Measurements from ENCODE around the gene USP2. TPM values are rescaled to one million over a fixed set of nuclear protein-coding genes. Genes with fewer than 3 reads are reported as not detected.

USP2 gene
- polyA plus RNA-seq, 5 donors, result 2.0 to 6.2 (median 3.8) TPM

DNA sequence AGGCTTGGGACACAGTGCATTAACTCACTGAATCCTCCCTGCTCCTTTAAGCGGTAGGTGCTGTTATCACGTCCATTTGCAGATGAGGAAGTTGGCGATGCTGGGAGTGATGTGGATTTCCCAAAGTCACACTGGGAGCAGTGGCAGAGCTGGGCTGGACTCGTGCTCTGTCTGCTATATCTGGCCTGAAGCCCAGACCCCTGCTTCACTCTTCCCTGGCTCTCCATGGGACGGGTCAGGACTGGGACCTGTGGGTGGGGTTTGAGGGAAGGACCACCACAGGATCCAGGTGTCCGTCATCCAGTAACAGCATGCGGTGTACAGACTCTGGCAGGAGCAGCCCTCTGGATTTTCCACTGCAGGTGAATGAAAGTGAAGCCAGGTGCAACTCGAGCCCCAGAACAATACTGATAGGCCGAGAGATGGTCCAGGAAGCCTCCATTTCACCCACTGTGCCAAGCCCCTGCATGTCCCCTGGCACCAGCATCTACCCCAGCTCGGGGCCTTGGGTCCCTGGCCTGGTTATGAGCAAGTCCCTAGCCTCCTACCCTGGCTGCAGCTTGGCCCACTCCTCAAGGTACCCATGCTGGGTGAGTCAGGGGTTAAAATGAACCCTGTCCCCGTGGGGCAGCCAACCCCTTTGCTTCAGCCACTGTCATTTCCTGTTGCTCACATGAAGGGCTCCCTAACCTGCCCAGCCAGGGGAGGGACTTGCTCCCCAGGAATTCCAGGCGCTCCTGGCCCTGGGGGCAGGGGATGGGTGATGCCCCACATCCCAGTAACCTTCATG is 4.2 kb downstream of the USP2 start:
- DNase-seq, result no peak

DNA sequence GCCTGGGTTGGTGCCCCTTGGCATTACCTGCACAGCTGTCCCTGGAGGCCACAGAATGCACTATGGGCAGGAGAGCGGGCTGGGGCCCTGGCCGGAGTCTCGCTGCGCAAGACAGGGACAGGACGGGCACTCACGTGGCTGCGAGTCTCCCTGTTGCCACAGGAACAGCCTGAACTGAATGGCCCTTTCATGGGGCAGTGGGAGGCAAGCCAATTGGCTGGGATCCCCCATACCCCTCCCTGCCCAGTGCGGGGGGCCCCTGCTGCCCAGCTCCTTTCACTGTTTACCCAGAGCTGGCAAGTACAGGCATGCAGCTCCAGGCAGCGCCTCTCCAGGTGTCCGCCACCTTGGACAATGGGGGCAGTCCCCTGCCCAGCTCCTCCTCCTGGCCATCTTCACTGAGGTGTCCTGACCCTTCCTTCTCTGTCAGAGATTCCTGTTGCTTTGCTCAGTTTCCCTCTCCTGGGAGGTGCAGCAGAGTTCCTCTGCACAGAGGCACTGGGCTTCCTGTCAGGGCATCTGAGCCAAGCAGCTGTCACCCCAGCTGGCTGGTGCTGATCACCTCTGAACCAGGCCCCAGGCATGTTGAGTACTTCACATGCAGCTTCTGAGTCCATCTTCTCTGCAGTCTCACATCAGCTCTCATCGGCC is 5.2 kb downstream of the USP2 start:
- DNase-seq, result peak in 1 of 2 donors; percentile 58

DNA sequence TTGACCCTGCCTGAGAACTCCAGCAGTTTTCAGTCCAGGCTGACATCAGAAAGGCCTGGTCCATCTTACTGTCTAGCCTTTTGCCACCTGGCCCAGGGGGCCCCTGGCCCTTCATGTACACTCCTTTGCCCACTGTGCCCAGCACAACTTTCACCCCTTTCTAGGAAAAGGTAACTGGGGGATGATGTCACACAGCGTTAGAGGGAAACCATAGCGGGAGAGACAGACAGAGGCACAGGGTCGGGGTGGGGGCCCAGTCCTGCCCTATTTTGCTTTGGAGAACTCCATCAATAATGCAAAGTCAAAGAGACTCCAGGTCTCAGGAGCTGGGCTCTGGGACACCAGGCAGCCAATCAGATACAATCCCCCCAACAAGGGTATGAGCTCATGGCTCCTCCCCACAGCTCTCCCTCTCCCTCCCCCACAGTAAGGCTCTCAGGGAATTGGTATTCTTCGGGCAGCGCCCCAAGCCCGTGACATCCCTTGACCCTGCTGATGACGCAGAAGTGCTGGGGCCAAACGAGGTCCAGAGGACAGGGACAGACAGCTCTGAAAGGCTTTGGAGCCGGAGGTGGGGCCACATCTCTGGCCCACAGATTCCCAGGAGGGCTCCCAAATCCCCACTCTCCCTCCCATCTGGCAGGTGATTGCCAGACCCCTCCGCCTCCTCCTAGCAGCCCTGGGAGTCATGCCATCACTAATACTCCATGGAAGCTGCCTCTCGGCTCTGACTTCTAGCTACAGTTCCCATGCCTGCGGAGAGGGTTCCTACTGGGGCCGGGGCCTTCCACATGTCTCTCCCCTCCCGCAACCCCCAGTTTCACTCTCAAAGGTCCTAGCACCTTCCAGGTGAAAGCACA is 5.9 kb downstream of the USP2 start:
- DNase-seq, result no peak

DNA sequence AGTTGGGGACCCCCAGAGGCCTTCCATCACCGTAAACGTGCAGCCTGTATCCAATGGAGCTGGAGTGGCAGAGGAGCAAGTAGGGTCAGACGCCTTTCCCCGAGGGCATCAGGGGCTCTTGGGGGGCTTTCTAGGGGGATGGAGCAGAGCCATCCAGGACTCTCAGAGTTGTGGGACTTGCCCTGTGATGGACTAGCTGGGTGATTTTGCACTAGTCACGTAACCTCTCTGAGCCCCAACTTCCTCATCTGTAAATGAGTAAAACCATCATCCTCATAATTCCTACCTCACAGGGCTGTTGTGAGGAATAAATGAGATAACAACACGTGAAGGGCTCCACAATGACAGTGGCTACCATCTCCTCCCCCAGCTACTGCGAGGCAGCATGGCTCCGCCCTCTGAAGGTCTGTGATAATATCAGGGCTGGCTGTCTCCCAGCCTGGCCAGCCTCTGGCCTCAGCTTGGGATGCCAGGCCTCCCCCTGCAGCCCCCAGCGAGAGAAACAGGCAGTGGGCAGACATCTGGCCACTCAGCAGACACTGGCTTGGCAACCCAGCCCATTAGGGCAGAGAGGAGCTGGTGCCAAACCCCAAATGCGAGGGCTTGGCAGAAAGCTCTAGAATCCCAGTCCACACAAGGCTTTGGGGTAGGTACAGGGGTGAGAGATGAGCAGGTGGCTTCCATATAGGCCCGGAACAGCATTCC is 6.7 kb downstream of the USP2 start:
- DNase-seq, result no peak

DNA sequence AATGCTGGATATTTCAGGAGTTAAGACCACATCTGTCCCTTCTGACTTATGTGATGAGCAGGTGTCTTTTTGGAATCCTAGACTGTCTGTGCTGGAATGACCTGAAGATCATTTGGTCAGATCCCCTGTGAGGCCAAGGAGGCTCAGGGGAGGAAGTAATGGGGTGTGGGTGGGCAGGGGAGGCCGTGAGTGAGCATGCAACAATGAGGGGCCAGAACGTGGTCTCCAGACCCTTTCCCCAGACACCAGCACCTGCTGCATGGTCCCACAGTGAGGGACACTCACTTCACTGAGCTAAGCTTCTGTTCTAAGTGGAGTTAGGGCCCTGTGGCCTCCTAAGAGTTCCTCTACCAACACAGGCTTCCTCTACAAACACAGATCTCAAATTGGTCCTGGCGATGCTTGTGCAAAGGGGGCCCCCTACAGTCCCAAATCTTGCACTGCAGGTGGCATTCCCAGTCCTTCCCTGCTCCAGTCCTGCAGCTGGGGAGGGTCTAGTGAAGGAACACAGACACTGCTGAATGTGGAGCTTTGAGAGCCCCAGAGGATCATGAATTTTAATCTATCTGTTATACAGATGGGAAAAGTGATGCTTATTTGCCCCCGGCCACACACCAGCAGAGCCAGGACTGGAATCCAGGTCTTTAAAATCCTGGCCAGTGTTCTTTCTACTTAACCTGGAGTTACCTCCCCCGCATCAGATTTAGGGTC is 7.4 kb downstream of the USP2 start:
- no peak for DNase-seq

DNA sequence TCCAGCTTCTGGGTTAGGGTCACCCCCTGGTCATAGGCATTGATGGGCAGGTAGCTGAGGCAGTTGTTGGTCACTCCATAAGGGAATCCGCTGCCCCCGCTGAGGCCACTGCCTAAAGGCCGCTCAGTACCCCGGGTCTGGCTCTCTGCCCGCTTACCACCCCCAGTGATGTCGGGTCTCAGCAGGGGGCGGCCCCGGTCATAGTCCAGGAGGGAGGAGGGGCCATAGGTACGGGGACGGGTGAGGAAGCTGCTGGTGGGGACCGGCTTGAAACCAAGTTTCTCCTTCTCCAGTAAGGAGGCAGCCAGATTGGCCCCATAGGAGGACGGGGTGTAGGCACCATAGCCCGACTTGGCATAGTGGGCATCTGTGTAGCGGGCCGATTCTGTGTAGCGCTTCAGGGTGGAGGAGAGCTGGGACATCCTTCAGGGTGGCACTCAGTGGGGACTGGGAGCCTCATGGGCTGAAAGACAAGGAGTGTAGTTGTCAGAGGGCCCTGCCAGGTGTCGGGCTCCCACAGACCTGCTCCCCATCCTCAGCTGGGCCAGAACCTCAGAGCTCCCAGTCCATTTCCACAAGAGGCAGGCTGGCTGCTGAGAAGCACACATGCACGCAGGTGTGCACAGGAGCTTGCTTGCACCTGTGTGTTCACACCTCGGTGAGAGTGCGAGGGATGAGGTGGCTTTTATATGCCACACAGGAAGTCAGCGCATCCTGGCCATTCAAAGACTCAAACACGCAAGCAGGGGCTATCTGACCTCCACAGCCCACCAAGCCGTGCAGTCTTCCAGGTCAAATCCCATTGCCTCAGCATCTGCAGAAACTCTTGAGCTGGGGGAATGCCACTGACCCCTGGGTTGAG is 8.2 kb downstream of the USP2 start:
- no peak for DNase-seq

DNA sequence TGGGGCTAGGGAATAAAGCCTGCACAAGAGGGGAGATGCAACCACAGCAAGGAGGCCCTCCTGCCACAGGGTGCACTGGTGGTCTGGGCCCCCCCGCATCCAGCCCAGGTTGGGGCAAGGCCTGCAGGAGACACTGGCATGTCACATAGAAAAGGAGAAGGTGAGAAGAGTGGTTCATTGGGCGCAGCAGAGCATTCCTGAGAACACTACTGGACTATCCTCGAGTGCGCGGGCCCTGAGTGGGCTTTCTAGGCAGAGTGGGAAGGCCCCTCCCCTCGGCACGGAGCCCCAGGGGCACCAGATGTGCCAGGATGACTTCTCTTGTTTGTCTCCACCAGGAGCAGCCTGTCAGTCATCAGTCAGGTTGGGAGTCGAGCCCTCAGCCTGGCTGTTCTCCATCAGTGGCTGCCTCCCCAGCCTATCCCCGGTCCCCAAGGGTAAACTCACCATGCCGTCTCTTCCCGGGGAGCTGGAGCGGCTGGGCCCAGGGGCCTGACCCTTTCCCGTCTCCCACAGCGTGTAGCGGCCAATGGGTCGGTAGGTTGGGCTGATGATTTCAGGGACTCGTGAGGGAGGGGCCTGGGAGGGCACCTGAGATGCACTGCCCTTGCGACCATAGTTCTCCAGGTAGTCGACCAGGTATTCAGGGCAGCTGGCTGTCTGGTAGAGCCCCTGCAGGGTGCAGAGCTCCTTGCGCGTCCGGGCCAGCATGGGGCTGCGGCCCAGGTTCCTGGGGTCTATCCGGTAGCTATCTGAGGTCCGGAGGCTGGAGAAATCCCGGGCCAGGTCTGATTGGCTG is 9.0 kb downstream of the USP2 start:
- DNase-seq, result no peak

DNA sequence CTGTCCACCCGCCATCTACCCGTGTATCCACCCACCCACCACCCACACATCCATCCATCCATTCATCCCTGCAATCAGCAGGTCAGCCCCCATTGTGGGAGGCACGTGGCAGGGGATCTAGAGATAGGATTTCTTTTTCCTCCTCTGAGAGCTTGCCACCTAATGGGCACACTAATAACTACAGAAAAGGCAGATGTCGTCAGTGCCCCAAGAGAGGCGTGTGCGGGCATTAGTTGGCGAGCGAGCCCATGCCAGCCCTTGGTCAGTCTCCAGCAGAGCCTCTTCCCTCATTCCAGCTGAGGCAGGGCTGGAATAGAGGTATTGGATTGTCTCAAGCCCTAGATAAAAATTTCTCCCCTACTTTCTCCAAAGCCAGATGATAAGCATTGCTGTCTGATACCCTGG is 9.7 kb downstream of the USP2 start:
- DNase-seq, result no peak

DNA sequence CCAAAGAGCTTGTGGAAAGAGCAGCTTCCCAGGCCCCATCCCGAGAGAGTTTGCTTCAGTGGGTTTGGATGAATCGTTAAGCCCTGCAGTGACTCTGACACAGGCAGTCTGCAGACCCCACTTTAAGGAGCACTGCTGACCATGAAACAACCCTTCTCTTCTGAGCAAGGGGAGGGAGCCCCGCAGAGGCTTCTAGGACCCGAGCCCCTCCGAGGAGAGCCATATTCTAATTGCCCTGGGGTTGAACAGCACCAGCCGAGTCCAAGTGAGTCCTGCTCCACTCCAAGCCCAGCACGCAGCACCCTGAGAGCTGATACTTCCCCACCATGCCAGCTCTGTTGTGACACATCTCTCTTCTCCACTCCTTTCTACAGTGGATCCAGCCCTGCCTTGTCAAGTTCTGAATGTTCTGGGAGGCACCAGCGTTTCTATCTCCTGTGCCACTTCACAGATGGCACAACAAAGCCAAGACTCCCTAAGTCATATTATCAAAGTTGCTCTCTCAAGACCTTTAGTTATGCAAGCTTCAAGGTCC is 10.4 kb downstream of the USP2 start:
- DNase-seq, result no peak

DNA sequence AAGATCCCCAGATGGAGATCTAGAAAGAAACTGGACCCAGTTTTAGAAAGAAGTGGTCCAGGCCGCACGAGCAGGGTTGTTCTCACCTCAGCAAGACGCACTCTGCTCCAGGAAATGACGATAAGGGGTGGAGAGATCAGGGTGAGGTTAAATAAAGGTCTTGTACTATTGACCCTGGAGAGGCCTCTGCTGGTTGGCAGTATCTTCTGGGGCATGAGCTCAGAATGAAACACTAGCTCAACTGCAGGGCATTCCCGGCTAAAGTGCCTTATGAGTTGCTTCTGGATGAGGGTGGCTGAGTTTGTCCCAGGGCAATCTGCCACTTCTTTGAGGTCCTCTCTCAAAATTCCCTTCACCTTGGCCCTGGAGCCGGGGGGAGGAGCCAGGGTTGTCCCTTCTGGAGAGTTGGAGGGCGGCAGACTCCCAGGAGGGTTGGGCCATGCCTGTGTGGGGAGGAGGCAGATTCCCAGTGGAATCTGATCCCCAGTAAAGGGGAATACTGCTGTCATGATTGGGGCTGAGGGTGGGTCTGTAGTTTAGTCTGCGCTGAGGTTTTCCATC is 10.9 kb downstream of the USP2 start:
- DNase-seq, result no peak

DNA sequence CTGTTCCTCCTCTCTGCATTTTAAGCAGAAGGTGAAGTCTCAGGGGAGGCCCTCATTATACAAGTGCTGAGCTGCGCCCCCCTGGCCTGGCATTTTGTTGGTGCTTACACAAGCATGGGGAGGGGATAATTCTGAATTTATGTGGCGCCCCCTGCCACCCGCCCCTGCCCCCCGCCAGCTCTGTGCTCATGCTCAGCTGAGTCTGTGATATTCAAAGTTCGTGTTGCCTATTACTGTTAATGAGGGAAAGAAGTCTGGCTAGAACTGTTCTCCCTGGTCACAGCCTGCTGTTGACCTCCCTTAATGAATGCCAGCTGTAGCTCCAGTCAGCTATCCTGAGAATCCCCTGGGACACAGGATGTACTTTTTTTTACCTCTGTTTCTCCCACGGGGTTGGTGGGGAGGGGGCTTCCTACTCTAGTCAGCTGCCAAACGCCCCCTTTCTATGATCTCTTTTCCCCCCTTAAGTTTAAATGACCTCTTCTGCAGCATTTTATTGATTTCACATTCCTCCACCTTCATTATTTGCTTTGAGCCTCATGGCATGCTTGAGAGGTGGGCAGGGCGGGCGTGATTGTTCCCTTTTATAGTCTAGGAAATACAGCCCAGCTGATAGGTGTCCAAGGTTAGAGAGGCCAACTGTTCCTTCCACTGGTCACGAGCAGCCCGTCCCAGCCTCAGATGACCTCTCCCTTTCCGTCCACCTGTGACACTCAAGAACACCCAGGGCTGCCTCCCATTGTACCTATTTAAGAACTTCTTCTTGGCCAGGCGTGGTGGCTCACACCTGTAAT is 12.2 kb downstream of the USP2 start:
- no peak for DNase-seq

DNA sequence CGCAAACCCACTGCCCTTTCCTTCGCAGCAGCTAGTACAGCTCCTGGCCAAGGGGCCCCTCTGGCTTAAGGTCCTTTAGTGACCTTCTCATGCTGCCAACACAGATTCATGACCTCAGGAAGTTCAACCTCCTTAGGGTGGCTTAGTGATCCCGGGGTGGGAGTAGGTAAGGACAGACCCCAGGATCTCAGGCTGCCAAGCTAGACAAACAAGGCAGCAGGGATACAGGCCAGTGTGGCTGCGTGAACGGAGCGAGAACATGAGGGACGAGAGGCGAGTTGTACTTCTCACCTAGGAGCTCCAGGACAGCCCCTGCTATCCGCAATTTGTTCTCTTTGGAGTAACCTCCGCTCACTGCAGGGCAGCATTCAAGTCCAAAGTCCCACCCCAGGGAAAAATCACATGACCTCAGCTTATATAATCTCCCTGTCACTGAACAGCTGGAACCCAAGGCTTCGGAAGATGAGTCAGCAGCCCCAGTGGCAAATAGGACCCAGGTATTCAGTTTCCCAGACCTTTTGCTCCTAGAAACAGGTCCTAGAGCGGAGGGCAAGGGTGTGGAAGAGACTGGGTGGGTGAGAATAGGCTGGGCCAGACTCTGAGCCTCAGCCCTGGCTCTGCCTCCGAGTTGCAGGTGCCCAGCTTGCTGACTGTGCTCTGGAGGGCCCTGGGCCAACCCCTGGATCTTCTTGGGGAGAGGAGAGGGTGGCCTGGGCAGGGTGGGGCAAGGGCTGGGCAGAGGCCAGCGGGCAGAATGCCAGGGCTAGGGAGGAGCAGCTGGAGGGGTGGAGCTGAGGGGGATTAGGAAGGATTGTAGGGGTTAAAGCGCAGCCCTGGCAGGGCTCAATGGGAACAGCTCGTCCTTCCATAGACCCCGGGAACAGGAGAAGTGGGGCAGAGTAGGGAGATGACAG is 13.1 kb downstream of the USP2 start:
- DNase-seq, result no peak

DNA sequence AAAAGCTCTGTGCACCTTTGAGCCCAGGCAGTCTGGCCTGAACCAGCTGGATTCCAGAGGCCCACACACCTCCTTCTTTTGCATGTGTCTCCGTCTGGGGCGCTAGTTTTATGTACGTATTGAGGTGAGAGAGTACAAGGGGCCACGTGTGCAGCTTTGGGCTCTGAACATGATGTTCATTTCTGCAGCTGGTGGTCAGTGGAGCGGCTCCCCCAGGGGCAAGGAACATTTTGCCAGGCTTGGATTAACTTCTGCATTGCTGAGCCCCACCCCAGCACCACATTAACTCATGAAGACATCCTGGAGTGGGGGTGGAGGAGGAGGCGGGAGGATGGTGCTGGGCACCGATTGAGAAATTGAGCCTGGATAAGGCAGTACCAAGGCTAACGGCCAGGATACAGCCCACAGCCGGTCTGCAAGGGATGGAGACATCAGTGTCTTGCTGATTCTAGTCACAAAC is 13.8 kb downstream of the USP2 start:
- no peak for DNase-seq

DNA sequence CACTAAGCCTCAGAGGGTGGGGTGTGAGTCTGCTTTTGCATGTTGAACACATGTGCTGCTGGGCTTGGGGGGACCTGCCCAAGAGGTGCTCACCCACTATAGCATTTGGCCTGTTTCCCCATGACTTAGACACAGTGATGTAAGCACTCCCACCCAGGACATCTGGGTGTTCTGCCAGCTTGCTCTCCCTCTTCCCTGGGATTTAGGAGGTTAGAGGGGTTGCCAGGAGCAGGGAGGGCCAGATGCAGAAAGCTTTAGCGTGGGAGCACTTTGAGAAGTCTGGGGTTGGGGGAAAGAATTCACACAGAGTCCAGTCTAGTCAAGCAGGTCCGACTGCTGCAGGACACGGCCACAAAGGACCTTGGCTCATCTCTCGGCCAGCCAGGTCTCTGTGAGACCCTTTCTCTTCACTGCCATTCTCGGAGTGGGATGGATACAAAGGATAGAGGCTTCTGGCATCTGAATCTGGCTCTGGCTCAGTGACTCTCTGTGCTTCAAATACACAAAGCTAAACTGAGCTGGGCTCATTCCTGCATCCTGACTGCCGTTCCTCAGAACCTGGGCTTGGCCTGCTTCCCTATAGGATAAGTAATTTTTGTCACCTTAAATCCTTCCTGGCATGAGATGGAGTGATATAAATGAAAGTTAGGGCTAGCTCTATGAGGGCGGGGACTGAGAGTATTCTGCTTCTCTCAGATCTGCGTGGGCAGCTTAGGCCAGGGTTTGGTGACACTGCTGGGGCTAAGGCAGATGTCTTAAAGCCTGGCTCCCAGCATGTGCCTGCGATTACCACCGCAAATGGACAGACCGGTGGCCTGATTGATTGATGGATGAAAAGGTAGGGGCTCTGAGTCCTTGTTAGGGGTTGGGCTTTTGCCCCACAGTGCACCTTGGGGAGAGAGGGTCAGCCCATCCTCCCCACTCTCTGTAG is 14.5 kb downstream of the USP2 start:
- DNase-seq, result no peak

DNA sequence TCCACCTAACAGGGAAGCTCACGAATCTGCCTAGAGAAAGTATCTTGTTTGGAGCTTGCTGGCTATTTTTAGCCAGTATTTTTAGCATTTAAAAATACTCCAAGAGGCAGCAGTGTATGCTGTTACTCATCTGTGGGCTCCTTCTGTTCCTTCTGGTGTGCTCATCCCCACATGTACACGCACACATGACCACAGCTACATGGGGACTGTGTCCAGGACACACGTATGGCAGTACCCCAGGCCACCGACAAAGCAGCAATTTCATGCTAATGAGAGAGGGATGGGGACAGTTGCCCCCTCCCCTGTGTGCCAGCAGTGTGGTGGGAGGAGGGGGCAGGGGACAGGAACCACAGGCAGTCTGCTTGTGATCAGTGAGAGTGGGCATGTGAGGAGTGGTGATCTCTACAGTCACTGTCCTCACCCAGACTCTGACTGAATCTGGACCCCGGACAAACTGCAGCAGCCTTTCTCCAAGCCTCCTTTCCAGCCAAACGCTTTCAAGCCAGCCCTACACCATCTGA is 16.4 kb downstream of the USP2 start:
- DNase-seq, result no peak

All from right lung (tissue), 5 donors.